Upper lobe of left lung (tissue), 4 donors: Measurements from ENCODE around the gene TSKU.

Experiments used
- EP300 ChIP-seq, 4 donors: sonication (generic); formaldehyde crosslinking; IDR thresholded peaks; one replicate each; pipeline ENCODE4 v1.5.1; 2017; ENCODE audit warnings: antibody characterized with exemption in 4 of 4, control low read depth in 2 of 4
- POLR2A ChIP-seq, 4 donors: fragments of 450-650 bp; IDR thresholded peaks; one replicate each; pipeline ENCODE4 v1.5.1; 2016 to 2017; ENCODE audit warnings: antibody characterized with exemption in 4 of 4, mild to moderate bottlenecking in 2 of 4
- POLR2AphosphoS5 ChIP-seq, 2 donors: sonication (generic); formaldehyde crosslinking; IDR thresholded peaks; one replicate each; pipeline ENCODE4 v1.5.1; 2017; ENCODE audit warnings: antibody characterized with exemption in 2 of 2
- TF ChIP-seq, protein P1 (sequence below), 6 experiments: fragments of 450-650 bp in 4 of 6; fragments of 200-600 bp in 2 of 6; sonication (generic) in 2 of 6; IDR thresholded peaks; one replicate each; pipeline ENCODE4 v1.5.1; 2016 to 2019; ENCODE audit warnings: antibody characterized with exemption in 6 of 6

GRCh38 chr11:76846441-76846840 lies 63.3 kb downstream of the TSKU start:
- TF ChIP-seq, protein P1, sequence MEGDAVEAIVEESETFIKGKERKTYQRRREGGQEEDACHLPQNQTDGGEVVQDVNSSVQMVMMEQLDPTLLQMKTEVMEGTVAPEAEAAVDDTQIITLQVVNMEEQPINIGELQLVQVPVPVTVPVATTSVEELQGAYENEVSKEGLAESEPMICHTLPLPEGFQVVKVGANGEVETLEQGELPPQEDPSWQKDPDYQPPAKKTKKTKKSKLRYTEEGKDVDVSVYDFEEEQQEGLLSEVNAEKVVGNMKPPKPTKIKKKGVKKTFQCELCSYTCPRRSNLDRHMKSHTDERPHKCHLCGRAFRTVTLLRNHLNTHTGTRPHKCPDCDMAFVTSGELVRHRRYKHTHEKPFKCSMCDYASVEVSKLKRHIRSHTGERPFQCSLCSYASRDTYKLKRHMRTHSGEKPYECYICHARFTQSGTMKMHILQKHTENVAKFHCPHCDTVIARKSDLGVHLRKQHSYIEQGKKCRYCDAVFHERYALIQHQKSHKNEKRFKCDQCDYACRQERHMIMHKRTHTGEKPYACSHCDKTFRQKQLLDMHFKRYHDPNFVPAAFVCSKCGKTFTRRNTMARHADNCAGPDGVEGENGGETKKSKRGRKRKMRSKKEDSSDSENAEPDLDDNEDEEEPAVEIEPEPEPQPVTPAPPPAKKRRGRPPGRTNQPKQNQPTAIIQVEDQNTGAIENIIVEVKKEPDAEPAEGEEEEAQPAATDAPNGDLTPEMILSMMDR (IDR thresholded peaks at IDR 0.05): no peak
- no peak for TF ChIP-seq EP300 (IDR thresholded peaks at IDR 0.05)
- no peak for TF ChIP-seq POLR2A (IDR thresholded peaks at IDR 0.05)
- TF ChIP-seq POLR2AphosphoS5 (IDR thresholded peaks at IDR 0.05): no peak
